Liver (tissue), 9 donors: ENCODE results near the gene PRB4. TPM values are rescaled to one million over a fixed set of nuclear protein-coding genes. Genes with fewer than 3 reads are reported as not detected.
A peak's percentile ranks its signal among the peaks of the same experiment; 100 is the strongest.

Experiments
- DNase-seq: peaks from one replicate; pipeline ENCODE4 v3.0.0-alpha.2; 2017; ENCODE audit warnings: low spot score
- H3K27ac ChIP-seq, 2 donors: one replicate each; pipeline ENCODE4 v1.7.0; 2013; ENCODE audit warnings: inconsistent platforms in 2 of 2, low read length in 2 of 2, control low read depth in 1 of 2, low read depth in 1 of 2, mild to moderate bottlenecking in 1 of 2
- H3K27me3 ChIP-seq, 4 donors: one replicate each; pipeline versions ENCODE4 v1.6.1 to v1.7.0; 2013; ENCODE audit warnings: low read length in 3 of 4, inconsistent platforms in 1 of 4, mild to moderate bottlenecking in 1 of 4, moderate library complexity in 1 of 4; ENCODE audit not compliant: control insufficient read depth in 4 of 4, insufficient read depth in 4 of 4
- H3K36me3 ChIP-seq, 4 donors: one replicate each; pipeline versions ENCODE4 v1.6.1 to v1.7.0; 2013; ENCODE audit warnings: low read length in 3 of 4, mild to moderate bottlenecking in 3 of 4, low read depth in 1 of 4, moderate library complexity in 1 of 4; ENCODE audit not compliant: control insufficient read depth in 4 of 4, insufficient read depth in 3 of 4
- H3K4me1 ChIP-seq, 4 donors: one replicate each; pipeline versions ENCODE4 v1.6.1 to v1.7.0; 2013; ENCODE audit warnings: low read length in 3 of 4, mild to moderate bottlenecking in 3 of 4, moderate library complexity in 1 of 4; ENCODE audit not compliant: control insufficient read depth in 4 of 4, insufficient read depth in 4 of 4
- H3K4me3 ChIP-seq, 3 donors: one replicate each; pipeline versions ENCODE4 v1.6.1 to v1.7.0; 2013; ENCODE audit warnings: low read length in 3 of 3, control low read depth in 1 of 3, low read depth in 1 of 3, mild to moderate bottlenecking in 1 of 3
- H3K9ac ChIP-seq, 2 donors: one replicate each; pipeline ENCODE4 v1.7.0; 2013; ENCODE audit warnings: low read length in 2 of 2, mild to moderate bottlenecking in 2 of 2, moderate library complexity in 2 of 2, control low read depth in 1 of 2, low read depth in 1 of 2
- H3K9me3 ChIP-seq, 4 donors: one replicate each; pipeline versions ENCODE4 v1.6.1 to v1.7.0; 2013; ENCODE audit warnings: low read length in 3 of 4; ENCODE audit not compliant: control insufficient read depth in 4 of 4
- ATF3 ChIP-seq: IDR thresholded peaks from 2 replicates; pipeline ENCODE4 v1.6.1; 2016; ENCODE audit warnings: antibody characterized with exemption
- CTCF ChIP-seq: fragments of 150-350 bp; IDR thresholded peaks from 2 replicates; pipeline ENCODE4 v1.5.1; 2017; ENCODE audit warnings: improper control_type of control experiment, low read depth, low read length; ENCODE audit not compliant: missing input control
- EGR1 ChIP-seq, 2 donors: IDR thresholded peaks; 2 replicates each; pipeline ENCODE4 v1.6.1; 2016 to 2018; ENCODE audit warnings: antibody characterized with exemption in 2 of 2, low read depth in 2 of 2
- FOXA1 ChIP-seq: IDR thresholded peaks from 2 replicates; pipeline ENCODE4 v1.6.1; 2016; ENCODE audit warnings: antibody characterized with exemption
- GABPA ChIP-seq, 2 donors: IDR thresholded peaks in 1 of 2; conservative IDR thresholded peaks in 1 of 2; 2 replicates each; pipeline ENCODE4 v1.6.1; 2016; ENCODE audit warnings: antibody characterized with exemption in 2 of 2, mild to moderate bottlenecking in 1 of 2, moderate library complexity in 1 of 2
- HNF4A ChIP-seq, 2 donors: conservative IDR thresholded peaks; 2 replicates each; pipeline ENCODE4 v1.6.1; 2016; ENCODE audit warnings: antibody characterized with exemption in 2 of 2, mild to moderate bottlenecking in 2 of 2
- JUND ChIP-seq, 2 donors: IDR thresholded peaks; 2 replicates each; pipeline ENCODE4 v1.6.1; 2016; ENCODE audit warnings: antibody characterized with exemption in 2 of 2
- NR2F2 ChIP-seq: IDR thresholded peaks from 2 replicates; pipeline ENCODE4 v1.6.1; 2016; ENCODE audit warnings: antibody characterized with exemption
- RAD21 ChIP-seq, 2 donors: IDR thresholded peaks; 2 replicates each; pipeline ENCODE4 v1.6.1; 2016; ENCODE audit warnings: antibody characterized with exemption in 2 of 2, mild to moderate bottlenecking in 2 of 2
- REST ChIP-seq: IDR thresholded peaks from 2 replicates; pipeline ENCODE4 v1.6.1; 2016; ENCODE audit warnings: antibody characterized with exemption, mild to moderate bottlenecking
- SP1 ChIP-seq: IDR thresholded peaks from 2 replicates; pipeline ENCODE4 v1.6.1; 2018; ENCODE audit warnings: antibody characterized with exemption, mild to moderate bottlenecking
- WGBS: extraction: QIAGEN DNeasy Blood & Tissue Kit; methylation state at CpG from one replicate; pipeline ENCODE4 v1.1.7; 2013; 5-methylcytosine and 5-hydroxymethylcytosine counted together
- polyA plus RNA-seq, 2 donors: library from polyadenylated mRNA; stranded (reverse) in 1 of 2; unstranded in 1 of 2; fragments of 200-250 nt in 1 of 2; fragments of >200 nt in 1 of 2; fragmentation: Nextera tagmentation in 1 of 2; extraction: Ambion mirVana in 1 of 2; gene quantifications; one replicate each; pipeline versions ENCODE4 v1.2.1 to v1.2.3, GENCODE V29; 2013 to 2015
- total RNA-seq, 2 donors: library from RNA; depleted of rRNA; stranded (reverse); fragments of >200 nt; gene quantifications; one replicate each; pipeline ENCODE4 v1.2.3, GENCODE V29; 2014
- TF ChIP-seq, protein P1 (sequence below): IDR thresholded peaks from 2 replicates; pipeline ENCODE4 v1.6.1; 2016; ENCODE audit warnings: antibody characterized with exemption
- TF ChIP-seq, protein P2 (sequence below): IDR thresholded peaks from 2 replicates; pipeline ENCODE4 v1.6.1; 2016; ENCODE audit warnings: antibody characterized with exemption
- donor health status: healthy.
- donor health status: healthy.
- donor health status: healthy.
- donor health status: healthy.
- donor health status: healthy.

The PRB4 gene
- total and polyA plus RNA-seq, 4 donors: not detected

GRCh38 chr12:11348439-11348838 is 38.2 kb upstream of the PRB4 start:
- no peak overlapping the region for H3K27ac ChIP-seq
- no peaks in the 10 kb centered on the region for H3K27me3 ChIP-seq
- H3K4me1 ChIP-seq: no peaks in the 10 kb centered on the region
- TF ChIP-seq FOXA1: no peak
- TF ChIP-seq SP1: no peak
- no peak for TF ChIP-seq JUND (IDR thresholded peaks at IDR 0.05)
- H3K36me3 ChIP-seq: no peaks in the 10 kb centered on the region
- DNase-seq: no peak
- H3K9me3 ChIP-seq: no peaks in the 10 kb centered on the region
- no peak overlapping the region for H3K9ac ChIP-seq
- 96% methylated on average over 9 of the region's 9 CpGs for WGBS
- no peak overlapping the region for H3K4me3 ChIP-seq

DNA sequence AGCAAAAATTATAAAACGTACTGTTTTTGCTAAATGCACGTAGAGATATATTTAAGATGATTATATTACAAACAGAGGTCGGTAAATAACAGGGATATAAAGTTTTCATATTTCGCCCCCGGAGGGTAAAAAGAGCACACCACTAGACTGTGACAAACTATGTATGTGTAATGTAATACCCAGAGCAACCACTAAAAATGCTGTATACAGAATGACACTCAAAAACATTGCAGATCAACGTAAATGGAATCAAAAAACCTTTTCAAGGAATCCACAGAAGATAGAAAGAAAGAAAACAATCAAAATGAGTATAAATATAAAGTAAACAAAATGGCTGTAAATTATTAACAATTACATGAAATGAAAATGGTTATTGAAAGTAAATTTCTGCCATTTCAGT is 37.6 kb upstream of the PRB4 start:
- no peak overlapping the region for H3K9ac ChIP-seq
- no peak overlapping the region for H3K27ac ChIP-seq
- H3K9me3 ChIP-seq: no peaks in the 10 kb centered on the region
- H3K27me3 ChIP-seq: no peaks in the 10 kb centered on the region
- H3K36me3 ChIP-seq: no peaks in the 10 kb centered on the region
- H3K4me3 ChIP-seq: no peak overlapping the region
- 88% methylated on average over 6 of the region's 6 CpGs for WGBS
- H3K4me1 ChIP-seq: no peaks in the 10 kb centered on the region
- TF ChIP-seq REST: no peak
- no peak for TF ChIP-seq GABPA (IDR thresholded peaks at IDR 0.05 in 1 of 2, conservative IDR thresholded peaks at IDR 0.05 in 1 of 2)
- no peak for TF ChIP-seq RAD21 (IDR thresholded peaks at IDR 0.05)
- peak; percentile 15 for TF ChIP-seq CTCF
- TF ChIP-seq HNF4A (conservative IDR thresholded peaks at IDR 0.05): no peak
- no peak for TF ChIP-seq SP1
- no peak for TF ChIP-seq EGR1 (IDR thresholded peaks at IDR 0.05; ENCODE audit: low read depth in 2 of 2)
- DNase-seq: no peak

DNA sequence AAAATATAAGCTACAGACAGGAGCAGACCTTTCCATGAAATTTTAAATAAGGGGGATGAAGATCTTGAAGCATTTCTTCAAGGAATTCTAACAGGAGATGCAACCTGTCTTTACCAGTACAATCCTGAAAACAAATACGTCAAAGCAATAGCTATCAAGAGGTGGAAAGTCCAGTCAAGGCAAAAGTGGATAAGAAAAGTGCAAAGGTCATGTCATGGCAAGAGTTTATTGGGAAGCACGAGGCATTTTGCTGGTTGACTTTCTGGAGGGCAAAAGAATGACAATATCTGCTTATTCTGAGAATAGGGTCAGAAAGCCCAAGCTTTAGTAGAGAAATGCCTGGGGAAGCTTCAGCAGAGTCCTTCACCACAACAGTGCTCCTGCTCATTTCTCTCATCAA is 34.3 kb upstream of the PRB4 start:
- Histone ChIP-seq H3K27ac (no peak overlapping the region), H3K36me3 (no peaks in the 10 kb centered on the region), H3K4me1 (no peaks in the 10 kb centered on the region), H3K9me3 (no peaks in the 10 kb centered on the region), H3K27me3 (no peaks in the 10 kb centered on the region), H3K4me3 (no peak overlapping the region), H3K9ac (no peak overlapping the region)
- no peak for DNase-seq
- no peak for TF ChIP-seq RAD21 (IDR thresholded peaks at IDR 0.05)
- TF ChIP-seq SP1: no peak
- TF ChIP-seq, protein P1, sequence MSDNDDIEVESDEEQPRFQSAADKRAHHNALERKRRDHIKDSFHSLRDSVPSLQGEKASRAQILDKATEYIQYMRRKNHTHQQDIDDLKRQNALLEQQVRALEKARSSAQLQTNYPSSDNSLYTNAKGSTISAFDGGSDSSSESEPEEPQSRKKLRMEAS: no peak
- TF ChIP-seq ATF3: no peak
- TF ChIP-seq NR2F2: no peak
- TF ChIP-seq, protein P2, sequence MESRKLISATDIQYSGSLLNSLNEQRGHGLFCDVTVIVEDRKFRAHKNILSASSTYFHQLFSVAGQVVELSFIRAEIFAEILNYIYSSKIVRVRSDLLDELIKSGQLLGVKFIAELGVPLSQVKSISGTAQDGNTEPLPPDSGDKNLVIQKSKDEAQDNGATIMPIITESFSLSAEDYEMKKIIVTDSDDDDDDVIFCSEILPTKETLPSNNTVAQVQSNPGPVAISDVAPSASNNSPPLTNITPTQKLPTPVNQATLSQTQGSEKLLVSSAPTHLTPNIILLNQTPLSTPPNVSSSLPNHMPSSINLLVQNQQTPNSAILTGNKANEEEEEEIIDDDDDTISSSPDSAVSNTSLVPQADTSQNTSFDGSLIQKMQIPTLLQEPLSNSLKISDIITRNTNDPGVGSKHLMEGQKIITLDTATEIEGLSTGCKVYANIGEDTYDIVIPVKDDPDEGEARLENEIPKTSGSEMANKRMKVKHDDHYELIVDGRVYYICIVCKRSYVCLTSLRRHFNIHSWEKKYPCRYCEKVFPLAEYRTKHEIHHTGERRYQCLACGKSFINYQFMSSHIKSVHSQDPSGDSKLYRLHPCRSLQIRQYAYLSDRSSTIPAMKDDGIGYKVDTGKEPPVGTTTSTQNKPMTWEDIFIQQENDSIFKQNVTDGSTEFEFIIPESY: no peak
- TF ChIP-seq CTCF: no peak
- TF ChIP-seq REST: no peak
- 60% methylated on average over 2 of the region's 2 CpGs for WGBS
